OCI-LY1 (cell line): Measurements from ENCODE around the gene ALDH3A1.

Experiments used
- H2AFZ ChIP-seq: fragments of 200-600 bp; sonication (generic), shearing (Covaris generic); 2 replicates; pipeline ENCODE4 v1.6.0; 2014; ENCODE audit warnings: antibody characterized with exemption, mild to moderate bottlenecking, low read length
- H3F3A ChIP-seq: fragments of 200-600 bp; sonication (generic), shearing (Covaris generic); 2 replicates; pipeline ENCODE4 v1.6.0; 2014; ENCODE audit warnings: mild to moderate bottlenecking, antibody characterized with exemption, low read length, moderate library complexity; ENCODE audit not compliant: insufficient read depth
- H3K27ac ChIP-seq: fragments of 200-600 bp; sonication (generic); 2 replicates; pipeline ENCODE4 v1.5.1; 2014; ENCODE audit warnings: low read length, mixed run types, mild to moderate bottlenecking, low read depth; ENCODE audit not compliant: poor library complexity, severe bottlenecking
- H3K27me3 ChIP-seq: fragments of 200-600 bp; sonication (generic); 2 replicates; pipeline ENCODE4 v1.6.0; 2014; ENCODE audit warnings: antibody characterized with exemption, mild to moderate bottlenecking, low read length, moderate library complexity; ENCODE audit not compliant: insufficient read depth
- H3K36me3 ChIP-seq: fragments of 200-600 bp; sonication (generic); 2 replicates; pipeline ENCODE4 v1.6.1; 2014; ENCODE audit warnings: mild to moderate bottlenecking, antibody characterized with exemption, low read length, moderate library complexity, mixed read lengths; ENCODE audit not compliant: insufficient read depth
- H3K4me1 ChIP-seq: fragments of 200-600 bp; sonication (generic); 2 replicates; pipeline ENCODE4 v1.5.1; 2014; ENCODE audit warnings: mild to moderate bottlenecking, low read length, moderate library complexity; ENCODE audit not compliant: insufficient read depth, severe bottlenecking
- H3K4me2 ChIP-seq: fragments of 200-600 bp; sonication (generic), shearing (Covaris generic); 2 replicates; pipeline ENCODE4 v1.6.1; 2014; ENCODE audit warnings: low read length
- H3K4me3 ChIP-seq: fragments of 200-600 bp; sonication (generic); 2 replicates; pipeline ENCODE4 v1.5.1; 2014; ENCODE audit warnings: low read length, low read depth, mild to moderate bottlenecking, mixed read lengths; ENCODE audit not compliant: poor library complexity, severe bottlenecking
- H3K79me2 ChIP-seq: fragments of 200-600 bp; shearing (Covaris generic); 2 replicates; pipeline ENCODE4 v1.6.1; 2016; ENCODE audit warnings: mixed run types, low read length, mixed read lengths; ENCODE audit not compliant: insufficient read depth
- H3K9ac ChIP-seq: fragments of 200-600 bp; sonication (generic), shearing (Covaris generic); 2 replicates; pipeline ENCODE4 v1.6.1; 2014; ENCODE audit warnings: mild to moderate bottlenecking, low read length, mixed read lengths
- H3K9me2 ChIP-seq: fragments of 200-600 bp; sonication (generic), shearing (Covaris generic); 2 replicates; pipeline ENCODE4 v1.6.1; 2014; ENCODE audit warnings: low read depth, mild to moderate bottlenecking, low read length, mixed read lengths
- H3K9me3 ChIP-seq: fragments of 200-600 bp; shearing (Covaris generic); 2 replicates; pipeline ENCODE4 v1.6.1; 2014; ENCODE audit warnings: low read length, mixed read lengths
- H4K20me1 ChIP-seq: fragments of 200-600 bp; sonication (generic), shearing (Covaris generic); 2 replicates; pipeline ENCODE4 v1.6.0; 2016; ENCODE audit warnings: mild to moderate bottlenecking, low read length; ENCODE audit not compliant: insufficient read depth
- EZH2 ChIP-seq: fragments of 200-600 bp; sonication (generic), shearing (Covaris generic); IDR thresholded peaks from 2 replicates; pipeline ENCODE4 v1.8.0; 2017; ENCODE audit warnings: borderline replicate concordance, mixed run types, mild to moderate bottlenecking, antibody characterized with exemption, low read length, moderate library complexity, mixed read lengths
- TF ChIP-seq, protein P1 (sequence below): fragments of 200-600 bp; sonication (generic), shearing (Covaris generic); IDR thresholded peaks from 2 replicates; pipeline ENCODE4 v1.5.1; 2017; ENCODE audit warnings: mild to moderate bottlenecking, antibody characterized with exemption, low read length, moderate library complexity, mixed read lengths

The ALDH3A1 gene

DNA sequence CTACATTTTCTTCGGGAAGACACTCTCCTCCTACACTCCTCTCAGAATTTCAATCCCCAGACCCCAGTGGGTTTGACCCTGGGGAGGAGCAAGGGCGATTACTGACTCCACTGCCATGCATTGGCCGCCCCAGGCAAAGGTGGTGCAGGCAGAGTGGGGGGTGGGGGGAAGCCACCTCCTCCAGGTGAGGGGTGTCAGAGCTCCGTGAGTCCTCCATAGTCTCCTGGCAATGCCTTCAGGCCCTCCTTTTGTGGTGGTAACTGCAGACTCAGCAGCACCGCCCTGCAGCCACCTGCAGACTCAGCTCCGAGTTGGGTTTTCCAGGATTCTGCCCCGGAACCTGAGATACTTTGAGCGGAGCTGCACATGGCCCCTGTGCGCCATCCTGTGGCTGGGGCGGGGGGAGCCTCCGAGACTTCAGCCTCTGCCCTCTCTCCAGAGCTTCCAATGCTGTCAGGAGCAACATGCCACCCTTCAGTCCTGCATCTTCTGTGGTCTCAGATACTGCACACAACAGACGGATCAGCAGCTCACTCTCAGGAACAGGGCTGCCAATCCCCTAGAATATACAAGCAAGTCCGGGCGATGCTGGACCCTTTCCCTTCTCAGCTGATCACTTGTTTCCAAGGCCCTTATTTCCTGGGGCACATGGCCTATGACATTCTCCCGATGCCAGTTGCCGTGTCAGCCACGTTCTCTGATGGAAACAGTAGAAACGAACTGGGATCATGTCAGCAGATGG, 29.3 kb downstream of the ALDH3A1 start:
- no peaks in the 10 kb centered on the region for H3K36me3 ChIP-seq
- TF ChIP-seq, protein P1, sequence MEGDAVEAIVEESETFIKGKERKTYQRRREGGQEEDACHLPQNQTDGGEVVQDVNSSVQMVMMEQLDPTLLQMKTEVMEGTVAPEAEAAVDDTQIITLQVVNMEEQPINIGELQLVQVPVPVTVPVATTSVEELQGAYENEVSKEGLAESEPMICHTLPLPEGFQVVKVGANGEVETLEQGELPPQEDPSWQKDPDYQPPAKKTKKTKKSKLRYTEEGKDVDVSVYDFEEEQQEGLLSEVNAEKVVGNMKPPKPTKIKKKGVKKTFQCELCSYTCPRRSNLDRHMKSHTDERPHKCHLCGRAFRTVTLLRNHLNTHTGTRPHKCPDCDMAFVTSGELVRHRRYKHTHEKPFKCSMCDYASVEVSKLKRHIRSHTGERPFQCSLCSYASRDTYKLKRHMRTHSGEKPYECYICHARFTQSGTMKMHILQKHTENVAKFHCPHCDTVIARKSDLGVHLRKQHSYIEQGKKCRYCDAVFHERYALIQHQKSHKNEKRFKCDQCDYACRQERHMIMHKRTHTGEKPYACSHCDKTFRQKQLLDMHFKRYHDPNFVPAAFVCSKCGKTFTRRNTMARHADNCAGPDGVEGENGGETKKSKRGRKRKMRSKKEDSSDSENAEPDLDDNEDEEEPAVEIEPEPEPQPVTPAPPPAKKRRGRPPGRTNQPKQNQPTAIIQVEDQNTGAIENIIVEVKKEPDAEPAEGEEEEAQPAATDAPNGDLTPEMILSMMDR: peak; percentile 63
- TF ChIP-seq EZH2: no peak
- peaks cover 8% of the 10 kb centered on the region for H3K4me1 ChIP-seq
- H3K79me2 ChIP-seq: no peaks in the 10 kb centered on the region
- H3K9ac ChIP-seq: no peak overlapping the region
- H2AFZ ChIP-seq: no peak overlapping the region
- no peak overlapping the region for H3K4me2 ChIP-seq
- H3K9me3 ChIP-seq: no peaks in the 10 kb centered on the region
- no peaks in the 10 kb centered on the region; the same call in 1 of the 2 replicates for H3K27me3 ChIP-seq
- no peak overlapping the region for H3K4me3 ChIP-seq
- H3K27ac ChIP-seq: no peak overlapping the region
- no peaks in the 10 kb centered on the region for H3K9me2 ChIP-seq
- H3F3A ChIP-seq: no peaks in the 10 kb centered on the region
- no peaks in the 10 kb centered on the region for H4K20me1 ChIP-seq

DNA sequence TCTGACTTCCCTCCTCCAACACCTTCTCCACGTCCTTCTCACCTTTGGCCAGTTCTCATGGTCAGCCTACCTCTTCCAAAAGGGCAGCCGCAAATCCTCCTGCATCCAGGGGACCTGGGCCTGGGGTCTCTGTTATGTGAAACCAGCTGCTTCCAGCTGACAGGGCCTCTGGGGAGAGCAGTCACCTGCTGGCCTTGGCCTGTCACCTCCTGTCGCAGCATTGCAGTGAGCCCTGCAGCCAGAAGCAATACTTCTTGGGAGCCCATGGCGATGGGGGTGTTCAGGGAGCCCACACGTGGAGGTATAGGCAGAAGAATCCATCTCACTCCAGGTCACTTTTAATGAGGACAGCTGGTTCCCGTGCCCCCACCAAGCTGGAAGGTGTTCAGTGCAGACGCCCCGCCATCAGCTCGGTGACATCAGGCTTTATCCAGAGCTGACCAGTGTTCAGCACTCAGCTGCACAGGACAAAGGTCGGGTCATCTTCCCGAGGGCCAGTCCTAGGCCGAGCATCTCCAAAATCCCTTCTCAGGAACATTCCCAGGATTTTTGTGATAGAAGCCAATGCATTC, 30.0 kb downstream of the ALDH3A1 start:
- Histone ChIP-seq H3K27me3 (no peaks in the 10 kb centered on the region; the same call in 1 of the 2 replicates), H3K79me2 (no peaks in the 10 kb centered on the region), H3K9me3 (no peaks in the 10 kb centered on the region), H3K27ac (no peak overlapping the region), H3K4me3 (no peak overlapping the region), H3K4me1 (peaks cover 8% of the 10 kb centered on the region), H3K4me2 (no peak overlapping the region), H3K9me2 (no peaks in the 10 kb centered on the region), H4K20me1 (no peaks in the 10 kb centered on the region), H3K9ac (no peak overlapping the region), H3F3A (no peaks in the 10 kb centered on the region), H3K36me3 (no peaks in the 10 kb centered on the region), H2AFZ (no peak overlapping the region)
- no peak for TF ChIP-seq EZH2
- TF ChIP-seq, protein P1: no peak

DNA sequence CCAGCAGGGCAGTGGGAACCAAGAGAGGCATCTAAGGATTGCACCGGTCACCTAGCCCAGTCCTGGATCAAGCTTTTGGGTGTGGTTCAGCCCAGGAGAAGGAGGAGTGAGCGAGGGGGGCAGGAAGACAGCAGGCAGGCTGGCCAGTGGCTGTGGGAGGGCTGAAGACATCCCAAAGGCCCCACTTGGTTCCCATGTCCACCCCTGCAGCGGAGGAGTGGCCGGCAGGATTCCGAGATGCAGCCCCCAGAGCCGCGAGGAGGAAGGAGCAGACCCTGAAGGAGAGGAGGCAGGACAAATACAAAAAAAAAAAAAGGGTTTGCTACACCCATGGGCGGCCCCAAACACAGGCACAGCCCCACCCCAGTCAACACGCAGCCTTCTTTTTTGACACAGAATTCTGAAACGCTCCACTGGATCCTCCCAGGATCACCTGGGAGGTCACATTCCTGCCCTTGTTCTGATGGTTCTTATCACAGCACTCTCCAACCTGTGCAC, 30.6 kb downstream of the ALDH3A1 start:
- H3K4me1 ChIP-seq: peaks cover 8% of the 10 kb centered on the region
- H3K4me2 ChIP-seq: no peak overlapping the region
- no peak overlapping the region for H3K27ac ChIP-seq
- H3K79me2 ChIP-seq: no peaks in the 10 kb centered on the region
- H2AFZ ChIP-seq: no peak overlapping the region
- no peak for TF ChIP-seq EZH2
- TF ChIP-seq, protein P1: no peak
- no peaks in the 10 kb centered on the region for H3F3A ChIP-seq
- no peaks in the 10 kb centered on the region for H3K9me3 ChIP-seq
- H3K9ac ChIP-seq: no peak overlapping the region
- no peaks in the 10 kb centered on the region for H3K36me3 ChIP-seq
- H3K9me2 ChIP-seq: no peaks in the 10 kb centered on the region
- no peaks in the 10 kb centered on the region for H4K20me1 ChIP-seq
- no peaks in the 10 kb centered on the region; the same call in 1 of the 2 replicates for H3K27me3 ChIP-seq
- no peak overlapping the region for H3K4me3 ChIP-seq
